HepG2 (cell line): Measurements from ENCODE around the gene DNAJB11. TPM values are rescaled to one million over a fixed set of nuclear protein-coding genes. Genes with fewer than 3 reads are reported as not detected.
A peak's percentile ranks its signal among the peaks of the same experiment; 100 is the strongest.

Experiments used
- ADNP ChIP-seq: sonication (generic); formaldehyde crosslinking; IDR thresholded peaks from 2 replicates; pipeline ENCODE4 v1.4.0; 2020; ENCODE audit warnings: missing genetic modification reagents
- GABPA ChIP-seq, 2 experiments: IDR thresholded peaks; 2 replicates each; pipeline ENCODE4 v1.6.1; 2011 to 2016; ENCODE audit warnings: low read depth in 2 of 2, low read length in 1 of 2, missing biosample characterization in 1 of 2, missing genetic modification characterization in 1 of 2
- JDP2 ChIP-seq: sonication (generic); formaldehyde crosslinking; IDR thresholded peaks from 2 replicates; pipeline ENCODE4 v1.8.1; 2022; ENCODE audit warnings: missing genetic modification reagents, borderline replicate concordance
- RAD51 ChIP-seq: fragments of 450-650 bp; IDR thresholded peaks from 2 replicates; pipeline ENCODE4 v1.6.1; 2016; ENCODE audit warnings: borderline replicate concordance
- RNF2 ChIP-seq: fragments of 450-650 bp; conservative IDR thresholded peaks from 2 replicates; pipeline ENCODE4 v1.6.1; 2016; ENCODE audit warnings: low read depth
- RXRA ChIP-seq: sonication (generic); formaldehyde crosslinking; IDR thresholded peaks from 2 replicates; pipeline ENCODE4 v1.5.1; 2020; ENCODE audit warnings: missing genetic modification reagents
- SMAD3 ChIP-seq: sonication (generic); formaldehyde crosslinking; IDR thresholded peaks from 2 replicates; pipeline ENCODE4 v1.4.0; 2020; ENCODE audit warnings: missing genetic modification reagents
- TGIF2 ChIP-seq: IDR thresholded peaks from 2 replicates; pipeline ENCODE4 v1.6.1; 2016; ENCODE audit warnings: control low read depth, missing compliant biosample characterization
- TMF1 ChIP-seq: sonication (generic); formaldehyde crosslinking; IDR thresholded peaks from 2 replicates; pipeline ENCODE4 v1.8.1; 2022; ENCODE audit warnings: low read depth, missing genetic modification reagents
- U2AF1 ChIP-seq: fragments of 200-400 bp; formaldehyde crosslinking; optimal IDR thresholded peaks from 2 replicates; pipeline ENCODE3; 2017; ENCODE audit warnings: mild to moderate bottlenecking, low read depth, low read length
- ZBTB10 ChIP-seq: sonication (generic); formaldehyde crosslinking; IDR thresholded peaks from 2 replicates; pipeline ENCODE4 v1.4.0; 2020; ENCODE audit warnings: missing genetic modification reagents, borderline replicate concordance
- ZBTB2 ChIP-seq: sonication (generic); formaldehyde crosslinking; IDR thresholded peaks from 2 replicates; pipeline ENCODE4 v1.8.0; 2022; ENCODE audit warnings: low read depth, missing genetic modification reagents
- ZMYM4 ChIP-seq: sonication (generic); formaldehyde crosslinking; IDR thresholded peaks from 2 replicates; pipeline ENCODE4 v1.8.1; 2023; ENCODE audit warnings: mild to moderate bottlenecking, missing genetic modification reagents
- polyA plus RNA-seq, 8 experiments: library from polyadenylated mRNA; depleted of rRNA in 3 of 8; stranded (reverse) in 7 of 8; unstranded in 1 of 8; fragments of >200 nt; fragmentation: Illumina TruSeq in 4 of 8; extraction: Trizol in 4 of 8; gene quantifications; 2 replicates each; pipeline versions ENCODE4 v1.2.1 to v1.2.3, GENCODE V29; 2011 to 2016; ENCODE audit warnings: low read depth in 4 of 8, missing spikeins in 1 of 8, mixed read lengths in 1 of 8; ENCODE audit not compliant: insufficient read depth in 1 of 8
- total RNA-seq, 5 experiments: library from RNA; depleted of rRNA; stranded (reverse); fragments of >200 nt; fragmentation: Illumina TruSeq; extraction: Trizol; gene quantifications; 2 replicates each; pipeline ENCODE4 v1.2.3, GENCODE V29; 2016; ENCODE audit warnings: low read depth in 1 of 5
- TF ChIP-seq, protein P1 (sequence below): IDR thresholded peaks from 2 replicates; pipeline ENCODE4 v1.6.1; 2016; ENCODE audit warnings: low read depth, missing genetic modification reagents, missing compliant biosample characterization
- TF ChIP-seq, protein P2 (sequence below): sonication (generic); formaldehyde crosslinking; IDR thresholded peaks from 2 replicates; pipeline ENCODE4 v1.4.0; 2020; ENCODE audit warnings: missing genetic modification reagents
- TF ChIP-seq, protein P3 (sequence below): sonication (generic); formaldehyde crosslinking; IDR thresholded peaks from 2 replicates; pipeline ENCODE4 v1.8.1; 2023; ENCODE audit warnings: mild to moderate bottlenecking, missing genetic modification reagents, borderline replicate concordance

The DNAJB11 gene
- total and polyA plus RNA-seq, 2 of the 13 experiments (the other 11 are each of a cell fraction or from before 2014, with no cell fraction given): 41.0 to 132 TPM

- TF ChIP-seq, protein P1, sequence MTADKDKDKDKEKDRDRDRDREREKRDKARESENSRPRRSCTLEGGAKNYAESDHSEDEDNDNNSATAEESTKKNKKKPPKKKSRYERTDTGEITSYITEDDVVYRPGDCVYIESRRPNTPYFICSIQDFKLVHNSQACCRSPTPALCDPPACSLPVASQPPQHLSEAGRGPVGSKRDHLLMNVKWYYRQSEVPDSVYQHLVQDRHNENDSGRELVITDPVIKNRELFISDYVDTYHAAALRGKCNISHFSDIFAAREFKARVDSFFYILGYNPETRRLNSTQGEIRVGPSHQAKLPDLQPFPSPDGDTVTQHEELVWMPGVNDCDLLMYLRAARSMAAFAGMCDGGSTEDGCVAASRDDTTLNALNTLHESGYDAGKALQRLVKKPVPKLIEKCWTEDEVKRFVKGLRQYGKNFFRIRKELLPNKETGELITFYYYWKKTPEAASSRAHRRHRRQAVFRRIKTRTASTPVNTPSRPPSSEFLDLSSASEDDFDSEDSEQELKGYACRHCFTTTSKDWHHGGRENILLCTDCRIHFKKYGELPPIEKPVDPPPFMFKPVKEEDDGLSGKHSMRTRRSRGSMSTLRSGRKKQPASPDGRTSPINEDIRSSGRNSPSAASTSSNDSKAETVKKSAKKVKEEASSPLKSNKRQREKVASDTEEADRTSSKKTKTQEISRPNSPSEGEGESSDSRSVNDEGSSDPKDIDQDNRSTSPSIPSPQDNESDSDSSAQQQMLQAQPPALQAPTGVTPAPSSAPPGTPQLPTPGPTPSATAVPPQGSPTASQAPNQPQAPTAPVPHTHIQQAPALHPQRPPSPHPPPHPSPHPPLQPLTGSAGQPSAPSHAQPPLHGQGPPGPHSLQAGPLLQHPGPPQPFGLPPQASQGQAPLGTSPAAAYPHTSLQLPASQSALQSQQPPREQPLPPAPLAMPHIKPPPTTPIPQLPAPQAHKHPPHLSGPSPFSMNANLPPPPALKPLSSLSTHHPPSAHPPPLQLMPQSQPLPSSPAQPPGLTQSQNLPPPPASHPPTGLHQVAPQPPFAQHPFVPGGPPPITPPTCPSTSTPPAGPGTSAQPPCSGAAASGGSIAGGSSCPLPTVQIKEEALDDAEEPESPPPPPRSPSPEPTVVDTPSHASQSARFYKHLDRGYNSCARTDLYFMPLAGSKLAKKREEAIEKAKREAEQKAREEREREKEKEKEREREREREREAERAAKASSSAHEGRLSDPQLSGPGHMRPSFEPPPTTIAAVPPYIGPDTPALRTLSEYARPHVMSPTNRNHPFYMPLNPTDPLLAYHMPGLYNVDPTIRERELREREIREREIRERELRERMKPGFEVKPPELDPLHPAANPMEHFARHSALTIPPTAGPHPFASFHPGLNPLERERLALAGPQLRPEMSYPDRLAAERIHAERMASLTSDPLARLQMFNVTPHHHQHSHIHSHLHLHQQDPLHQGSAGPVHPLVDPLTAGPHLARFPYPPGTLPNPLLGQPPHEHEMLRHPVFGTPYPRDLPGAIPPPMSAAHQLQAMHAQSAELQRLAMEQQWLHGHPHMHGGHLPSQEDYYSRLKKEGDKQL (CRISPR knock-in tag): peak; percentile 12; the same call in 1 of the 2 replicates
- TF ChIP-seq ADNP (CRISPR knock-in tag) (no peak), RXRA (no peak), JDP2 (CRISPR knock-in tag) (no peak), ZMYM4 (CRISPR knock-in tag) (peak; percentile 26; the same call in 1 of the 2 replicates), RAD51 (no peak), ZBTB2 (CRISPR knock-in tag) (no peak), SMAD3 (no peak), RNF2 (no peak), TMF1 (CRISPR knock-in tag) (no peak), U2AF1 (no peak), GABPA (IDR thresholded peaks at IDR 0.05; ENCODE audit: low read depth, low read length) (no peak), GABPA (CRISPR knock-in tag; IDR thresholded peaks at IDR 0.05; ENCODE audit: low read depth) (no peak), TGIF2 (CRISPR knock-in tag) (no peak; the same call in 1 of the 2 replicates), ZBTB10 (CRISPR knock-in tag) (no peak)
- TF ChIP-seq, protein P2, sequence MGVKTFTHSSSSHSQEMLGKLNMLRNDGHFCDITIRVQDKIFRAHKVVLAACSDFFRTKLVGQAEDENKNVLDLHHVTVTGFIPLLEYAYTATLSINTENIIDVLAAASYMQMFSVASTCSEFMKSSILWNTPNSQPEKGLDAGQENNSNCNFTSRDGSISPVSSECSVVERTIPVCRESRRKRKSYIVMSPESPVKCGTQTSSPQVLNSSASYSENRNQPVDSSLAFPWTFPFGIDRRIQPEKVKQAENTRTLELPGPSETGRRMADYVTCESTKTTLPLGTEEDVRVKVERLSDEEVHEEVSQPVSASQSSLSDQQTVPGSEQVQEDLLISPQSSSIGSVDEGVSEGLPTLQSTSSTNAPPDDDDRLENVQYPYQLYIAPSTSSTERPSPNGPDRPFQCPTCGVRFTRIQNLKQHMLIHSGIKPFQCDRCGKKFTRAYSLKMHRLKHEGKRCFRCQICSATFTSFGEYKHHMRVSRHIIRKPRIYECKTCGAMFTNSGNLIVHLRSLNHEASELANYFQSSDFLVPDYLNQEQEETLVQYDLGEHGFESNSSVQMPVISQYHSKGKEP (CRISPR knock-in tag): no peak
- TF ChIP-seq, protein P3, sequence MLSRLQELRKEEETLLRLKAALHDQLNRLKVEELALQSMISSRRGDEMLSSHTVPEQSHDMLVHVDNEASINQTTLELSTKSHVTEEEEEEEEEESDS (CRISPR knock-in tag): no peak
These were observed 49.3 kb downstream of the DNAJB11 start (continued) for GRCh38 chr3:186619787-186620212.
